Measurements from ENCODE around the gene ARID1B. TPM values are rescaled to one million over a fixed set of nuclear protein-coding genes. Genes with fewer than 3 reads are reported as not detected.

ARID1B gene
- total RNA-seq, 1 donor from 2014 or later, result 62.1 TPM

DNA sequence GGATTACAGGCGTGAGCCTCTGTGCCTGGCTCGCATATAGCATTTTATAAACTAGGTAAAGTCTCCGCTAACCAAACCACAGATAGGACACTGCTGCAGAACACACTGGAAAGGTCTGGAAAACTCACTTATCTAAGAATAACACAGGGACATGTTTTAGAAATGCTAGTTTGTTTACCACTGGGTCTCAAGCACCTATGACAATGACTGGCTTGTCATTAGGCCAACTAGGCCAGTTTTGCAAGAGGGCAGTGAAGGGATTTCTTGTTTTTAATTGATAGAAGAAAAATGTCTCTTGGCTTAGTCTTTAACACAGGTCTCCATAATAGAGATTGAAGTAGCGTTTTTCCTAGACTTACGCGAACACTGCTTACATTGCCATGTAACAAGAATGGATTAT is 344.7 kb downstream of the ARID1B start:
- no peak overlapping the region for H3K4me2 ChIP-seq
- peaks cover 16% of the 10 kb centered on the region for H3K4me1 Mint-ChIP-seq
- H3K36me3 Mint-ChIP-seq, result peaks cover 14% of the 10 kb centered on the region
- H3K27me3 ChIP-seq, result no peaks in the 10 kb centered on the region
- no peak overlapping the region for H3K9ac ChIP-seq
- no peak overlapping the region for H3K4me3 ChIP-seq
- peaks cover 2% of the 10 kb centered on the region for H3K27me3 Mint-ChIP-seq (ENCODE audit: insufficient read depth, low read depth)
- H4K20me1 ChIP-seq (ENCODE audit: low read depth), result peaks cover 14% of the 10 kb centered on the region
- no peak overlapping the region for H2AFZ ChIP-seq (replicated peaks)
- no peak for DNase-seq (ENCODE audit: low spot score)
- H3K36me3 ChIP-seq, result no peaks in the 10 kb centered on the region
- no peaks in the 10 kb centered on the region for H3K9me3 ChIP-seq (ENCODE audit: low read depth)
- no peak for TF ChIP-seq EZH2phosphoT487 (IDR thresholded peaks at IDR 0.05)
- no peak for TF ChIP-seq EZH2 (IDR thresholded peaks at IDR 0.05)
- TF ChIP-seq, protein P1, sequence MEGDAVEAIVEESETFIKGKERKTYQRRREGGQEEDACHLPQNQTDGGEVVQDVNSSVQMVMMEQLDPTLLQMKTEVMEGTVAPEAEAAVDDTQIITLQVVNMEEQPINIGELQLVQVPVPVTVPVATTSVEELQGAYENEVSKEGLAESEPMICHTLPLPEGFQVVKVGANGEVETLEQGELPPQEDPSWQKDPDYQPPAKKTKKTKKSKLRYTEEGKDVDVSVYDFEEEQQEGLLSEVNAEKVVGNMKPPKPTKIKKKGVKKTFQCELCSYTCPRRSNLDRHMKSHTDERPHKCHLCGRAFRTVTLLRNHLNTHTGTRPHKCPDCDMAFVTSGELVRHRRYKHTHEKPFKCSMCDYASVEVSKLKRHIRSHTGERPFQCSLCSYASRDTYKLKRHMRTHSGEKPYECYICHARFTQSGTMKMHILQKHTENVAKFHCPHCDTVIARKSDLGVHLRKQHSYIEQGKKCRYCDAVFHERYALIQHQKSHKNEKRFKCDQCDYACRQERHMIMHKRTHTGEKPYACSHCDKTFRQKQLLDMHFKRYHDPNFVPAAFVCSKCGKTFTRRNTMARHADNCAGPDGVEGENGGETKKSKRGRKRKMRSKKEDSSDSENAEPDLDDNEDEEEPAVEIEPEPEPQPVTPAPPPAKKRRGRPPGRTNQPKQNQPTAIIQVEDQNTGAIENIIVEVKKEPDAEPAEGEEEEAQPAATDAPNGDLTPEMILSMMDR (IDR thresholded peaks at IDR 0.05), result no peak
- H3F3A ChIP-seq (ENCODE audit: low read depth), result no peaks in the 10 kb centered on the region
- no peak overlapping the region for H3K27ac ChIP-seq
- no peak overlapping the region for H3K4me3 Mint-ChIP-seq
- peaks cover 18% of the 10 kb centered on the region for H3K4me1 ChIP-seq
- H3K79me2 ChIP-seq (ENCODE audit: low read depth), result peaks cover 3% of the 10 kb centered on the region
- no peaks in the 10 kb centered on the region for H3K9me3 Mint-ChIP-seq
- H3K27ac Mint-ChIP-seq, result no peak overlapping the region

DNA sequence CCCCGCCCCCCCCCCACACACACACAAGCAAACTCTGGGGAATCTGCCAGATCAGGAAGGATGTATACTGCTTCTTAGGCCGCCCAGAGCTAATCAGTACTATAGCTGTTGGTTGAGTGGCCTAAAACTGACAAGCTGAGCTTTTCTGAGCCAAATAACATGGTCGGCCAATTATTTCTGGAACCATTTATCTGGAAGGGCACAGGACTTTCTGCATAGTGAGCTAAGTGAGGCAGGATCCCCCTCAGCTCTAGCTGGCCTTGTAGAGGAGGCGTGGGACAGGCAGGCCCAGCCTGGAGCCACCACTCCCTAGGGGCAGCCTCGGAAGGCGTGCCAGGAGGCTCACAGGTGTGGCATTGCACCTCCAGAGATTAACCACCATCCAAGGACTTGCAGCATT is 346.1 kb downstream of the ARID1B start:
- Histone ChIP-seq H4K20me1 (ENCODE audit: low read depth) (peaks cover 8% of the 10 kb centered on the region), H3K27me3 (no peaks in the 10 kb centered on the region), H3K36me3 (no peaks in the 10 kb centered on the region), H3K4me3 (no peak overlapping the region), H3F3A (ENCODE audit: low read depth) (no peaks in the 10 kb centered on the region), H3K9me3 (ENCODE audit: low read depth) (no peaks in the 10 kb centered on the region), H3K79me2 (ENCODE audit: low read depth) (peaks cover 4% of the 10 kb centered on the region), H3K27ac (no peak overlapping the region), H2AFZ (replicated peaks) (no peak overlapping the region), H3K4me2 (no peak overlapping the region), H3K9ac (no peak overlapping the region), H3K4me1 (peaks cover 10% of the 10 kb centered on the region)
- Mint-ChIP-seq H3K36me3 (peaks cover 14% of the 10 kb centered on the region), H3K27me3 (ENCODE audit: insufficient read depth, low read depth) (peaks cover 2% of the 10 kb centered on the region), H3K4me1 (peaks cover 6% of the 10 kb centered on the region), H3K4me3 (no peak overlapping the region), H3K9me3 (no peaks in the 10 kb centered on the region), H3K27ac (no peak overlapping the region)
- no peak for DNase-seq (ENCODE audit: low spot score)
- TF ChIP-seq, protein P1 (IDR thresholded peaks at IDR 0.05), result no peak
- TF ChIP-seq EZH2 (IDR thresholded peaks at IDR 0.05), result no peak
- no peak for TF ChIP-seq EZH2phosphoT487 (IDR thresholded peaks at IDR 0.05)

GRCh38 chr6:157124485-157125254 is 347.5 kb downstream of the ARID1B start:
- Mint-ChIP-seq H3K27ac (peak overlapping the region; percentile 54), H3K9me3 (no peaks in the 10 kb centered on the region)
- no peaks in the 10 kb centered on the region for H3F3A ChIP-seq (ENCODE audit: low read depth)

More at GRCh38 chr6:157124485-157125254, 347.5 kb downstream of the ARID1B start:
- Histone ChIP-seq H3K4me1 (peaks cover 10% of the 10 kb centered on the region), H3K36me3 (no peaks in the 10 kb centered on the region), H2AFZ (replicated peaks) (no peak overlapping the region), H4K20me1 (ENCODE audit: low read depth) (peaks cover 8% of the 10 kb centered on the region), H3K4me3 (no peak overlapping the region), H3K4me2 (no peak overlapping the region), H3K79me2 (ENCODE audit: low read depth) (peaks cover 6% of the 10 kb centered on the region), H3K27me3 (no peaks in the 10 kb centered on the region), H3K27ac (no peak overlapping the region), H3K9ac (no peak overlapping the region), H3K9me3 (ENCODE audit: low read depth) (no peaks in the 10 kb centered on the region)
- Mint-ChIP-seq H3K27me3 (ENCODE audit: insufficient read depth, low read depth) (peaks cover 2% of the 10 kb centered on the region), H3K36me3 (peaks cover 12% of the 10 kb centered on the region), H3K4me1 (peaks cover 6% of the 10 kb centered on the region), H3K4me3 (no peak overlapping the region)
- DNase-seq (ENCODE audit: low spot score), result no peak
- no peak for TF ChIP-seq EZH2 (IDR thresholded peaks at IDR 0.05)
- TF ChIP-seq, protein P1 (IDR thresholded peaks at IDR 0.05), result no peak
- TF ChIP-seq EZH2phosphoT487 (IDR thresholded peaks at IDR 0.05), result no peak

Data from neural progenitor cell (in vitro differentiated cells).